ENCODE measurements around the gene PIGX. TPM values are rescaled to one million over a fixed set of nuclear protein-coding genes. Genes with fewer than 3 reads are reported as not detected.
"Not testable (repeated sequence)": the region's sequence is repeated elsewhere in the genome, so short reads cannot be mapped to it uniquely, and the experiment has no call there.

The PIGX gene
- total and polyA plus RNA-seq, 2 donors (not counting 1 experiment from before 2014, with no cell fraction given) = 4.9 to 21.5 TPM

DNA sequence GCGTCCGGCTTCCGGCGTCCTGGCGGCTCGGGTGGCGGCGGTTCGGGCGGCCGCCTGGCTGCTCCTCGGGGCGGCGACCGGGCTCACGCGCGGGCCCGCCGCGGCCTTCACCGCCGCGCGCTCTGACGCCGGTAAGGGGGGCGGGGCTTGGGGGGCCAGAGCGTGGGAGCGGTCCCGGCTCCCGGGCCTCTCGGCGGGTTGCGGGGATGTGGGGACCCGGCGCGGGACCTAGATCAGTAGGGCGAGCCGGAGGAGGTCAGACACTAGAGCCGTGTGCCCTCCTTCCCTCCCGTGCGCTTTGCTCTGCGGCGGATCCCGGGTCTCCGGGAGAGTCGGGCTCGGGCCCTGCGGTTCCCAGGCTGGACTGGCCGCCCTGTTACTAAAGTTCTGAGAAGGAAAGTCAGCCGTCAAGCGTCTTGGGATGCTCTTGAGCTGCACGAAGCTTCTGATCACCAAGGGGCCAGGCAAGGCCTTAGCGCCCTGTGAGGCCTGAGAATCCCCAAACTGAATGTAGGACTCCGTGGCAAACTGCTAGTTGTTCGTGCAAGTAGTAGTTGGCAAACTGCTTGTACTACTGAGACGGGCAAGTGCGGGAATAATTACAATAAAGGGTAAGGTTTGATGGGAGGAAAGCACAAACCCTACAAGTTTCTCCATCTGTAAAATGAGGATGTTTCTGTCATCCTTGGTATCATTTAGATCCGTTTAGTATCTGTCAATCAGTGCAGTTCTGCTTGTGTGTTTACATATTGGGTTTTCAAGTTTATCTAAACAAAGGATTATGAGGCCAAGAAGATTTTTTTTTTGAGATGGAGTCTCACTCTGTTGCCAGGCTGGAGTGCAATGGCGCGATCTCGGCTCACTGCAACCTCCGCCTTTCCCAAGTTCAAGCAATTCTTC lies 587 bp downstream of the PIGX start:
- POLR2A ChIA-PET = interaction anchor here (1.0 to 2.0 kb wide), 3 partner anchors 27 to 102 kb away, joined by 3 to 16 read pairs (median 4); partner anchors contain the start of genes NRROS and PAK2
- H3K27me3 ChIP-seq (replicated peaks in 1 of 4; ENCODE audit: control extremely low read depth in 1 of 4, control insufficient read depth in 3 of 4, insufficient read depth in 4 of 4, low read length in 3 of 4) = no peaks in the 10 kb centered on the region
- peaks cover 11% of the 10 kb centered on the region for H3K79me2 ChIP-seq (ENCODE audit: control insufficient read depth, insufficient read depth, low read length)
- no peaks in the 10 kb centered on the region for H4K20me1 ChIP-seq (ENCODE audit: control insufficient read depth, insufficient read depth, low read length, poor library complexity, severe bottlenecking)
- H3K4me3 ChIP-seq (ENCODE audit: control extremely low read depth in 1 of 5, extremely low read depth in 1 of 5, insufficient read depth in 1 of 5, low read depth in 2 of 5, low read length in 4 of 5) = peak overlapping the region; percentile 75 to 90 (median 87)
- no peaks in the 10 kb centered on the region for H3K9me3 Mint-ChIP-seq (ENCODE audit: insufficient read depth)
- peak overlapping the region; percentile 84 for H3K4me3 Mint-ChIP-seq
- peak; percentile 66 for ATAC-seq (ENCODE audit: low read depth)
- no peaks in the 10 kb centered on the region for H3K27me3 Mint-ChIP-seq
- CTCF ChIA-PET = interaction anchor here (0.6 to 2.0 kb wide), 6 partner anchors 28 to 184 kb away, joined by 3 to 8 read pairs (median 4); no protein-coding TSS in a partner anchor
- H3K4me1 Mint-ChIP-seq = peaks cover 14% of the 10 kb centered on the region
- H3K27ac ChIP-seq (ENCODE audit: low read length in 2 of 2) = peak overlapping the region; percentile 91 to 96
- TF ChIP-seq, protein P1, sequence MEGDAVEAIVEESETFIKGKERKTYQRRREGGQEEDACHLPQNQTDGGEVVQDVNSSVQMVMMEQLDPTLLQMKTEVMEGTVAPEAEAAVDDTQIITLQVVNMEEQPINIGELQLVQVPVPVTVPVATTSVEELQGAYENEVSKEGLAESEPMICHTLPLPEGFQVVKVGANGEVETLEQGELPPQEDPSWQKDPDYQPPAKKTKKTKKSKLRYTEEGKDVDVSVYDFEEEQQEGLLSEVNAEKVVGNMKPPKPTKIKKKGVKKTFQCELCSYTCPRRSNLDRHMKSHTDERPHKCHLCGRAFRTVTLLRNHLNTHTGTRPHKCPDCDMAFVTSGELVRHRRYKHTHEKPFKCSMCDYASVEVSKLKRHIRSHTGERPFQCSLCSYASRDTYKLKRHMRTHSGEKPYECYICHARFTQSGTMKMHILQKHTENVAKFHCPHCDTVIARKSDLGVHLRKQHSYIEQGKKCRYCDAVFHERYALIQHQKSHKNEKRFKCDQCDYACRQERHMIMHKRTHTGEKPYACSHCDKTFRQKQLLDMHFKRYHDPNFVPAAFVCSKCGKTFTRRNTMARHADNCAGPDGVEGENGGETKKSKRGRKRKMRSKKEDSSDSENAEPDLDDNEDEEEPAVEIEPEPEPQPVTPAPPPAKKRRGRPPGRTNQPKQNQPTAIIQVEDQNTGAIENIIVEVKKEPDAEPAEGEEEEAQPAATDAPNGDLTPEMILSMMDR (IDR thresholded peaks at IDR 0.05) = no peak
- TF ChIP-seq EZH2 (IDR thresholded peaks at IDR 0.05; ENCODE audit: borderline replicate concordance, insufficient read depth, low read depth, low read length, poor library complexity, severe bottlenecking) = no peak
- peak overlapping the region; percentile 85 for H3K9ac ChIP-seq (ENCODE audit: low read length)
- H3K4me2 ChIP-seq (replicated peaks; ENCODE audit: low read depth, low read length, poor library complexity, severe bottlenecking) = peak overlapping the region; percentile 83
- WGBS (ENCODE audit: insufficient coverage) = 3% methylated on average over 59 of the region's 64 CpGs
- peak overlapping the region; percentile 85 for H2AFZ ChIP-seq (ENCODE audit: insufficient read depth, low read depth, low read length, poor library complexity, severe bottlenecking)
- DNase-seq = no peak
- intact Hi-C loops (cut with micrococcal nuclease) = loop anchor here (1.0 to 2.0 kb wide), 5 partner anchors 27 to 257 kb away; partner anchors contain the start of genes FBXO45, PAK2 and WDR53
- no peaks in the 10 kb centered on the region for H3K9me3 ChIP-seq (ENCODE audit: control extremely low read depth in 1 of 3, control insufficient read depth in 2 of 3, insufficient read depth in 1 of 3, low read length in 2 of 3)
- H3K4me1 ChIP-seq (ENCODE audit: control insufficient read depth in 2 of 2, insufficient read depth in 2 of 2, low read length in 2 of 2) = peaks cover 13 to 16% of the 10 kb centered on the region in 2 donors
- no peaks in the 10 kb centered on the region for H3K36me3 ChIP-seq (replicated peaks in 1 of 2; ENCODE audit: control extremely low read depth in 1 of 2, control insufficient read depth in 1 of 2, extremely low read depth in 1 of 2, insufficient read depth in 2 of 2, low read length in 1 of 2)
- H3K27ac Mint-ChIP-seq = peak overlapping the region; percentile 86

DNA sequence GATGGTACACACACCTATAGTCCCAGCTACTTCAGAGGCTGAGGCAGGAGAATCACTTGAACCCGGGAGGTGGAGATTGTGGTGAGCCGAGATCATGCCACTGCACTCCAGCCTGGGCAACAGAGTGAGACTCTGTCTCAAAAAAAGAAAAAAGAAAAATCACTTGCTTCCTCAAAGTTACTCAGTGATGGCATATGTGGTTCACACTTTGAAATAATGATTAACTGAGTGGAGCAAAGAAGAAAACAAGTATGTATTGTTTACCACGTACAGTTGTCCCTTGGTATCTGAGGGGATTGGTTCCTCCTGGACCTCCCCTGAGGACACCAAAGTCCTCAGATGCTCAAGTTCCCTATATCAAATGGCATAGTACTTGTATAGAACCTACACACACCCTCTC lies 5.0 kb downstream of the PIGX start:
- peaks cover 18% of the 10 kb centered on the region for H3K79me2 ChIP-seq (ENCODE audit: control insufficient read depth, insufficient read depth, low read length)
- H3K9ac ChIP-seq (ENCODE audit: low read length); H3K27ac Mint-ChIP-seq; H3K4me3 ChIP-seq (ENCODE audit: control extremely low read depth in 1 of 5, extremely low read depth in 1 of 5, insufficient read depth in 1 of 5, low read depth in 2 of 5, low read length in 4 of 5); H3K4me2 ChIP-seq (replicated peaks; ENCODE audit: low read depth, low read length, poor library complexity, severe bottlenecking); H4K20me1 ChIP-seq (ENCODE audit: control insufficient read depth, insufficient read depth, low read length, poor library complexity, severe bottlenecking); H3K9me3 ChIP-seq (ENCODE audit: control extremely low read depth in 1 of 3, control insufficient read depth in 2 of 3, insufficient read depth in 1 of 3, low read length in 2 of 3); ATAC-seq (ENCODE audit: low read depth); H3K27me3 Mint-ChIP-seq; H3K9me3 Mint-ChIP-seq (ENCODE audit: insufficient read depth); POLR2A ChIA-PET; H3K4me3 Mint-ChIP-seq; H3K27ac ChIP-seq (ENCODE audit: low read length in 2 of 2); CTCF ChIA-PET; H2AFZ ChIP-seq (ENCODE audit: insufficient read depth, low read depth, low read length, poor library complexity, severe bottlenecking); DNase-seq; H3K4me1 Mint-ChIP-seq; H3K4me1 ChIP-seq (ENCODE audit: control insufficient read depth in 2 of 2, insufficient read depth in 2 of 2, low read length in 2 of 2); intact Hi-C loops (cut with micrococcal nuclease); H3K36me3 ChIP-seq (replicated peaks in 1 of 2; ENCODE audit: control extremely low read depth in 1 of 2, control insufficient read depth in 1 of 2, extremely low read depth in 1 of 2, insufficient read depth in 2 of 2, low read length in 1 of 2); H3K27me3 ChIP-seq (replicated peaks in 1 of 4; ENCODE audit: control extremely low read depth in 1 of 4, control insufficient read depth in 3 of 4, insufficient read depth in 4 of 4, low read length in 3 of 4): not testable (repeated sequence)
- no CpG with 5 or more reads among the region's 3 CpGs for WGBS (ENCODE audit: insufficient coverage)

Measured in B cell (primary cell).